Retinal pigment epithelial cell (primary cell): ENCODE data around the gene ZAP70.

Experiments
- DNase-seq: peaks from one replicate; pipeline ENCODE4 v3.0.0-alpha.2; 2010; ENCODE audit warnings: low read depth
- H3K4me3 ChIP-seq: 2 replicates; pipeline ENCODE4 v1.5.1; 2011; ENCODE audit warnings: mild to moderate bottlenecking, low read length, control low read depth, moderate library complexity
- TF ChIP-seq, protein P1 (sequence below): conservative IDR thresholded peaks from 2 replicates; pipeline ENCODE4 v1.5.1; 2011; ENCODE audit warnings: low read depth, low read length, control low read depth, inconsistent platforms

Gene ZAP70

DNA sequence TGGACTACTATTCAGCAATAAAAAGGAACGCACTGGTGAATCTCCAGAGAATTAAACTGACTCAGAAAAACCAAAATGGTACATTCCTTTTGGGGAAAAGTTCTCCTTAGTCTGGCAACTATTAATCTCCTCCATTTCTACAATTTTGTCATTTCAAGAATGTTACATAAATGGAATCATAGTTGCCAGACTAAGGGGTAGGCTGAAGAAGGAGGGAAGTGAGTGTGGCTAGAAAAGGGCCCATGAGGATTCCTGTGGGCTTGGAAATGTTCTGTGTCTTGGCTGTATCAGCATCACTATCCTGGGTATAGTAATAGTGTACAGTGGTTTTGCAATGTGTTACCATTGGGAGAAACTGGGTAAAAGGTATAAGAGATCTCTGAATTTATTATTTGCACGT lies 72.4 kb downstream of the ZAP70 start:
- no peak for DNase-seq
- no peak overlapping the region for H3K4me3 ChIP-seq
- TF ChIP-seq, protein P1, sequence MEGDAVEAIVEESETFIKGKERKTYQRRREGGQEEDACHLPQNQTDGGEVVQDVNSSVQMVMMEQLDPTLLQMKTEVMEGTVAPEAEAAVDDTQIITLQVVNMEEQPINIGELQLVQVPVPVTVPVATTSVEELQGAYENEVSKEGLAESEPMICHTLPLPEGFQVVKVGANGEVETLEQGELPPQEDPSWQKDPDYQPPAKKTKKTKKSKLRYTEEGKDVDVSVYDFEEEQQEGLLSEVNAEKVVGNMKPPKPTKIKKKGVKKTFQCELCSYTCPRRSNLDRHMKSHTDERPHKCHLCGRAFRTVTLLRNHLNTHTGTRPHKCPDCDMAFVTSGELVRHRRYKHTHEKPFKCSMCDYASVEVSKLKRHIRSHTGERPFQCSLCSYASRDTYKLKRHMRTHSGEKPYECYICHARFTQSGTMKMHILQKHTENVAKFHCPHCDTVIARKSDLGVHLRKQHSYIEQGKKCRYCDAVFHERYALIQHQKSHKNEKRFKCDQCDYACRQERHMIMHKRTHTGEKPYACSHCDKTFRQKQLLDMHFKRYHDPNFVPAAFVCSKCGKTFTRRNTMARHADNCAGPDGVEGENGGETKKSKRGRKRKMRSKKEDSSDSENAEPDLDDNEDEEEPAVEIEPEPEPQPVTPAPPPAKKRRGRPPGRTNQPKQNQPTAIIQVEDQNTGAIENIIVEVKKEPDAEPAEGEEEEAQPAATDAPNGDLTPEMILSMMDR: no peak

DNA sequence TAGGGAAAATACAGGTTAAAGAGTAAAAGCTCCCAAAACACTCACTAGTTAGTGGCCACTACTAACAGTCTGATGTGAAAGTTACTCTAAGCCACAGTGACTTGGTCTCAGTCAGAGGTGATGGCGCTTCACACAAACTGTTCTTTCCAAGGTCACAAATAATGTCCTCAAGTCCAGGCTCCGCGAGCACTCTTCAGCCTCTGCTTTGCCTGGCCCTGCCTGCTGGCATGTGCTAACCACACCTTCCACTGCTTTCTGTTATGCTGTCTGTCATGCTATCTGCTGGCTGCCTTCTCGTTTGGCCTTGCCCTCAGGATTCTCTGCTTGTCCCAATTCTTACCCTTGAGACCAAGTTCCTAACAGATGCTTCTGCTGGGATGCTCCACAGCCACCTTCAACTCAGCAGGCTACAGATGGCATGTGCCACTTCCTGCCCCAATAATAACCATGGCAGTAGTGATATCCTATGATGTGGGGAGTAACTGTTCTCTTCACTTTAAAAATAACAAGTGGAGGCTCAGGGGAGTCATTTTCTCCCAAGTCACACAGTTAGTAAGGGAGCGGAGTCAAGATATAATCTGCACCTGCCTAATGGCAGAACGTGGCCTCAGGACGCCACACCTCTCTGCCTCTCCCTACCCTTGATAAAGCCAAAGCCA lies 75.7 kb downstream of the ZAP70 start:
- no peak for DNase-seq
- no peak overlapping the region for H3K4me3 ChIP-seq
- TF ChIP-seq, protein P1: no peak
